ENCODE measurements around the gene ROR2. TPM values are rescaled to one million over a fixed set of nuclear protein-coding genes. Genes with fewer than 3 reads are reported as not detected.

ROR2 gene
- polyA plus RNA-seq, 4 donors, result 16.6 to 29.1 (median 19.8) TPM

DNA sequence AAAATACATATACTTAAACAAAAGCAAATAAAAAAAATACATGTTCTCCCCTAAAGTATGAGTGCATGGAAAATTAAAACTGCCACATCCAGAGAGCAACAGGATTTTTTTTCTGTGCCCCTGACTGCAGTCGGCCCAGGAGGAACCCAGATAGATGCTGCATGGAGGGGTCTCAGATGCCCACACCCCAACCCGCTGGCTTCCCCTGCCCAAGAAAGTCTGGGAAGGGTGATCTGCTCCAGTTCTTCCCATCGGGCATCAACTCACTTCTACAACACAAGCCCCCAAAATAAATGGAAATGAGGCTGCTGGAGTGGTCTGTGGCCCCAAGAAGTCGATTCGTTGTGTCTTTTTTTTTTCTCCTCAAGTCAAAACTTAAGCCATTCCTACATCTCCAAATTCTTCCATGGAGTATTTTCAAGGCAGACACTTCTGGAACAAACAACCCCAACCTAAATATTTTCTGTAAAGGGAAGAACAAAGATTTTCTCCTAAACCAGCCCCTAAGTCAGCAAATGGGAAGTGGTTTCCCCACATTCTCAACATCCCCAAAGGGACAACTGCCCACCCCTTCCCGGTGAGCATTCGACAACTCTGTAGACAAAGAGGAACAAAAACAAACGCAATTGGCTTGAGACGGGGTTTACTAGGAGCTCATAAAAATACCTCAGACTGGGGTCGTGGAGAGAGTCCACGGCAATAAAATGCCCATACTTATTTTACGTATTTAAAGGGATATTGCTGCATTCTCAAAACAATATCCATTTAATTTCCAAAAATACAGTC is 46.7 kb downstream of the ROR2 start:
- no peak for DNase-seq (ENCODE audit: low read depth in 4 of 4, low spot score in 3 of 4)

- DNase-seq (ENCODE audit: low read depth in 4 of 4, low spot score in 3 of 4), result no peak
Measured at GRCh38 chr9:91902475-91903125, 47.4 kb downstream of the ROR2 start.

DNA sequence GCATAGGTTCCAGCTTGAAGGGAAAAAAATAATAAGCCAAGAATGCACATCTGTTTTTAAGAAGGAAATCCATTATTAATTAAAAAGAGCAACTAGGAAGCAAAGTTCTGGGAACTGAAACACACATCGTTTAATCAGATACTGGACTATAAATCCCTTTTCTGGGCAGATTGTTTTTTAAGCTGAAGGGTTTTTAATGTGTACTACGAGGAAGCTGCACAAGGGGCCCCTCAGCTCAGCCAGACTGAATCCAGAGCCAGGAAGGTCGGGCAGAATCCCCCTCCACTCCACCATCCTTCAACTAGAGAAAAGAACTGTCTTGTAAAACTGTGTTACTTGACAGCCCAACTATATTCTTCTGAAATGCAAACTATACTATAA is 49.2 kb downstream of the ROR2 start:
- DNase-seq (ENCODE audit: low read depth in 4 of 4, low spot score in 3 of 4), result no peak

DNA sequence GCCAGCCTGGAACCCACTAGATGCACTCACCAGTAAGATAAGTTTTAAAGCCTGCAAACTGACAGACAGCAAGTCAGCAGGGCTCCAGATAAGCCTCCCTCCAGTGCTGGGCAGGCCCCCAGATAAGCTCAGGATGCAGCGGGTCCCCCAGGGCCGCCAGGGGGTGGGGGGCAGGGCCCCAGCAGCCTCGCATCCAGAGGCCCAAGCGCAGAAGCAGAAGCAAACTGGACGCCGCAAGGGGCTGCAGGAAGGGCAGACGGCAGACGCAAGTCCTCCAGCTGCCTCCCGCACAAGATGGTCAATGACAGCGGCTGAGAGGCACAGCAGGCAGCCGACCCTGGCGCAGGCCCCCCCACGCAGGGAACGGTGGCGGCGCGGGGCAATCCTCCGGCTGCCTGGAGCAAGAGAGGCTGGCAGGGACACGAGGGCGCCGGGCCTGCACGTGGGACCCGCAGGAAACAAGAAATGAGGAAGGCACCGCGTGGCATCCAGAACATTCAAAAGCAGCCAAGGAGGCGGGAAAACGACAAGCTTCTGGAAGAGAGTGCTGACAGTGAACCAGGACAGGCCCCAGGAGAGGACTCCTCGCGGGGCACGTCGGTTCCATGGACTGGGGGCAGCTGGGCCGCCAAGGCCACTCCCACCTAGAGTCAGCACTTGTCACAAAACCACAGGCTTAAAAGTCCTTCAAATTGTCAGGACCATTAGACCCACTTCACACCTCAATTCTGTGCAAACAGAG is 49.8 kb downstream of the ROR2 start:
- no peak for DNase-seq (ENCODE audit: low read depth in 4 of 4, low spot score in 3 of 4)

DNA sequence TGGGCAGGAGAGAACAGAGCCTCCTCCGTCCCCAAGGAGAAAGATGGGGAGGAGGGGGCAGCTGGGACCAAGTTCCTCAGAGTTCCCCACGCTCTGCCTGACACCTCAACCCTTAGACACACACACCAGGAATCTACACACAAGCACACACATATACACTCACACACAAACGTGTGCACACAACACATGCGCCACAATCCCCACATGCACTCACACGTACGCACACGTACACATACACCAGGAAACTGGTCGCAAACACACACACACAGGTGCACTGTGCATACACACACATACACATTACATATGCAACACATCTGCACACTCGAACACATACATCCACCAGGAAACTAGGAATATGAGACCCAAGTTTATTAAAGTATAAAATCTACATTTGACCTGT is 50.4 kb downstream of the ROR2 start:
- DNase-seq (ENCODE audit: low read depth in 4 of 4, low spot score in 3 of 4), result no peak

DNA sequence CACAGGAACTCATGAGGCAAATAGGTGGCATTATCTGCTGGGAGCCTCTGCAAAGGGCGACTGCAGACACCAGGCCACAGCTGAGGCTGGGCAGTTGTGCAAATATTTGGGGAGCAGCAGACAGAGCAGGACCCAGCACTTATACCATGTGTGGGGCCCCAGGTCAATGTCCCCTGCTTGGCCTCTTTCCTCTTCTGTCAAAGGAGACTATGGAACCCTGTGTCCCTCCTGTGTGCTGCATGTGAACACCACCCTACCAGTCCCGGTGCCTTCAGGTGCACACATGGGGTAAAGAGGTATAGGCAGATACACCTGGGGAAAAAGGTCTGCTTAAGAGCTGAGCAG is 50.8 kb downstream of the ROR2 start:
- no peak for DNase-seq (ENCODE audit: low read depth in 4 of 4, low spot score in 3 of 4)

DNA sequence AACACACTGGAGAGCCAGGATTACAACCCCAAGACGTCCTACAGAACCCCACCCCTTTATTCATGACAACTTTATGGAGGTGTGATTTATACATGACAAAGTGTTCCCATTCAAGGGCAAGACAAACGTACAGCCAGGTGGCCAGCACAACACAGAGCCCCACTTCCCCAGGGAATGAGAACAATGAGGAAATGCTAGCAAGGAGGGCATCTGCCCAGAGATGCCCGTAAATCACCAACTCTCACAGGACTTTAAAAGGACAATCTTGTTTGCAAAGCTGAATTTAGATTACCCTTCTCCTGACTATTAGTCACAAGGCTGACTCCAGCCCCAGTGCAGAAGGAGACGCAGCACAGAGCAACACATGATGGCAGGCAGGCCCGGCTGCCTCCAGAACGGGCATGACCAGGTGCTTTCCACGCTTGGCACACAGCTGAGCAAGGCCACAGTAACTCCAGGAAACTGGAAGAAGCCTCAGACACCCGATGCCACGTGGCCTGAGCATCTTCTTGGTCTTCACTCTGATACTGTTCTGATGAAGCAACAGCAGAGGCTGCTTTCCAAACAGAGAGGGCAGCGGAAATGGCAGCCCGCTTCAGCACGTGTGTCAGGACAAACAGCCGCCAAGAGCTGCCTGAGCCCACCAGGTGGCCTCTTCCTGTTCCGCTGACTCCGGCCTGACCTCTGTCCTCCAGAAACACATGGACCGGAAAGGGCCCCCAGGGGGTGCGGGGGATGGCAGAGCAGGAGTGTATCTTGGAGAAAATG is 51.4 kb downstream of the ROR2 start:
- no peak for DNase-seq (ENCODE audit: low read depth in 4 of 4, low spot score in 3 of 4)

DNA sequence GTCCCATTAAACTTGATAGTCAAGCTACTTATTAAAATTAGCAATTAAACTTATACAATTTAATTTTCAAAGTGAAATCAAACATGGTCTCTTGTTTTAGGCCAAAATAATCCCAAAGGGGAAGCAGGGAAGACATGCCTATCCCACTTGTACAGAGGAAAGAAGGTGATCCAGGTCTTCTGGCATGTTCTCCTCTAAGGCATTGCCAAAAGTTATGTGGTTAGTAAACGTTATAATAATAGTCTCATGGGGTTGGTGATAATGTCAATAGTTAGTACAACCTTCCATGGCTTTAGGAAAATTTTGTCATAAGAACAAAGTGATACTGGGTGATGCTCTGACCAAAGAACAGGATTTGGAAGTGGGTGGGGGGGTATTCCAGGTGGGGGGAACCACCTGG is 52.8 kb downstream of the ROR2 start:
- no peak for DNase-seq (ENCODE audit: low read depth in 4 of 4, low spot score in 3 of 4)

DNA sequence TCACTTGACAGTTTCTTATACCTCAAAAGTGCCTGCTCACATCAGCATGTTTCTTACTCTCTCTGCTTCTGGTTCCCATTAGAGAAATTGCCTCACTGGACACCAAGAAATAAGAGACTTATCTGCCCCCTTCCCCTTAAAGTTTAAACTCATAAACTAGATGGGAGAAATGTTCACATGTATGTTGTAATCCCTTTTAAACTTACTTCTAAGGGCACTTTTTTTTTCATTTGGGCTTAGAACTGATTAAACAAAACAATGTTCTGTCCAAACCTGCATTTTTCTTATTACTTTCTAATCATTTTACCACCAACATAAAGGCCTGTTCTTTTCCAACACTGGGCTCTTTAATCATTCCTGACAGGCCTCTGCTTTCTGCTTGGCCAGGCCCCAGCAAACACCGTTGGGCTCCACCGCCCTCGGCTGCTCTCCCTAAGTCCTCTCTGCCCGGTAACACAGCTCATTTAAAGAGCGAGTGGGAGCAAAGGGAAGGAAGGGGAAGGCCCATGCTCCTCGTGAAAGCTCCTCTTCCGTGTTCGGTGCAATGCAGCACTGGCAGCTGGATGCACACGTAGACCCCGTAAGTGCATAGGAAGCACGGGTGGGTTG is 53.4 kb downstream of the ROR2 start:
- DNase-seq (ENCODE audit: low read depth in 4 of 4, low spot score in 3 of 4), result peak in 3 of 4 donors; percentile 63 to 81 (median 64)

GRCh38 chr9:91896097-91896496 is 53.9 kb downstream of the ROR2 start:
- DNase-seq (ENCODE audit: low read depth in 4 of 4, low spot score in 3 of 4), result no peak

GRCh38 chr9:91894536-91894935 is 55.5 kb downstream of the ROR2 start:
- DNase-seq (ENCODE audit: low read depth in 4 of 4, low spot score in 3 of 4), result no peak

DNA sequence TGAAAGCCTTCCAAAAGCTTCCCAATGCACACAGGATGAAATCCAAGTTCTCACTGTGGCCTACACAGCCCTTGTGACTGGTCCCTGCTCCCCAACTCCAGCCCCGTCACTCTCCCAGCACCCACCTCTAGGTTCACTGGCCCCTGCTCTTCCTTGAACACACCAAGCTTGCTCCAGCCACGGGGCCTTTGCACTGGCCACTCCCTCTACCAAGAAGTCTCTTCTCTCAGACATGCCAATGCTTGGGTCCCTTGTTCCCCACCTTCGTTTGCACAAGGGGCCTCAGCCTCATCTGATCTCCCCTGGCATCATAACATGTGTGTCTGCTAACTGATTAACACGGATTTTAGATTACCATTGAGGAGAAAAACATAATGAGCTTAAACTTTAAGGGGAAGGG is 56.0 kb downstream of the ROR2 start:
- no peak for DNase-seq (ENCODE audit: low read depth in 4 of 4, low spot score in 3 of 4)

GRCh38 chr9:91891915-91892314 is 58.1 kb downstream of the ROR2 start:
- DNase-seq (ENCODE audit: low read depth in 4 of 4, low spot score in 3 of 4), result no peak

DNA sequence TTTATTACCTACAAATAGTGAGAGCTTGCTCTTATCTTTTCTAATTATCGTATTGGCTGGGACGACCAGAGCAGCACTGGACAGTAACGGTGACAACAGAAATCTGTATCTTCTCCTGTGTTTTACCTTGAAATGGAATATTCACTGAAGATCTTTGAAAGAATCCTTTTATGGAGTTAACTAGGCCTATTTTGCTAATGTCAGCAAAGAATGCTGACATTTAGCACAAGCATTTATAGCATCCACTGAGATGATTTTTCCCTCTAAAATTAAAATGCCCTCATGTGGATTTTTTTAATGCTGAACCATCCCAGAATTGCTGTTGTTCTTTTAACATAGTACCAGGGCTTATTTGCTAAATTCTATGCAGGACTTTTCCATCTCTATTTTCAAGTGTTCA is 59.4 kb downstream of the ROR2 start:
- no peak for DNase-seq (ENCODE audit: low read depth in 4 of 4, low spot score in 3 of 4)

DNA sequence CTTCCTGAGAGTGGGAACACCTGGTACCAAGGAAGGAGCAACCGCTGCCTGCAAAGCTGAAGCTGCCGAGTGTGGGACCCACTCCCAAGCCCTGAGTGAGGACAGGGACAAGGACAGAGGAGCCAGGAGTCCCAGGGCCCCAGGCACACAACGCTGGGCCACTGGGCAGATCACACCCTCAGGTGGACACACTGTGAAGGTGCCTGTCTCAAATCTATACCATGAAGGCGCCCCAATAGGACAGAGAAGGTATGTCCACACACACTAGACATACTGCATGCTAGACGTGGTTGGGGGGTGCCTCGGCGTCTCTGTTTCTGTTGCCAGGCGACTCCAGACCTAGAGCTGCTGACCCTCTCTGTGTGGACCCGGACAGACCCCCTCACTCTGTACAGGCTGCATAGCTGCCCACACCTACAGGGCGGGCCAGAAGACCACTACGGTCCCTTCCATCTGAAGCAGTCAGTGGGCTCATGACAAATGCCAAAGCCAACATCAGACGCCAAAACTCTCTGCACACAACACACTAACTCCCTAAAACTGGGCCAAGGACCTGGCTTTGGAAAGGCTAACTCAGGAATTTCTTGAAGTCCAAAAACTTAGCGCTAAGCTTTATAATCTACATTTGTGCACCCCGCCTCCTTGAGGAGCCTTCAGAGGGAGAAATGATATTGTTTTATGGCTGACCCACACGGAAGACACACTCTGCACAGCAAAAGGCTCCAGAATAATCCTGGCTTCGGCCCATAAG is 60.7 kb downstream of the ROR2 start:
- DNase-seq (ENCODE audit: low read depth in 4 of 4, low spot score in 3 of 4), result no peak

DNA sequence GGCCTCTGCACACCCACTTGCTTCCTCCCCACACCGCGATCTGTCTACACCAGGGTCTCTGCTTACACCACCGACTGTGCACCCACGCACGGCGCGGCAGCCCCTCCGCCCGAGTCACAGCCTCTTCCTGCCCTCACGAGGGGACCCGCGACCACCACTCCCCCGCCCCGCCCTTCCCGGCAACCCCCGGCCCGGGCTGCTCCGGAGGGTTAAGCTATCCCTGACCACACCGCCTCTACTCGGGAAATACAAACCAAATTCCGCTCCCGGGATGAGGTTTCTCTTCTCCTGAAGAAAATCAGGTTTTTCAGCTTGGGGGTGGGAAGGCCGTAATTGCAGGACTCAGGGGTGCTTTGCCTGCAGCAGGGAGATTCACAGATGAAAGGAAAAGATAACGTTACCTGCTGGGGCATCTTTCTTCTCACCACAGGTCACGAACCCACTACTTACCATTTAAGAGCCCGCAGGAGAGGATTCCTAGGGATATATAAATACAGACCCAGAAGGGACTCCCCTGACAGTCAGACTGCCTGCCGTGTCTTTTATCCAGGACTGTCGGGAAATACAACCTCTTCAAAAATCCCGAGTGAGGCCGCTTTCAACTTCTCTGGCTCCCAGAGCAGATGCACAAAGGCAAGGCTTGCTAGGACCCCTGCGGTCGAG is 63.5 kb downstream of the ROR2 start:
- no peak for DNase-seq (ENCODE audit: low read depth in 4 of 4, low spot score in 3 of 4)

GRCh38 chr9:91885746-91886413 is 64.1 kb downstream of the ROR2 start:
- no peak for DNase-seq (ENCODE audit: low read depth in 4 of 4, low spot score in 3 of 4)

- DNase-seq (ENCODE audit: low read depth in 4 of 4, low spot score in 3 of 4), result no peak
Measured at GRCh38 chr9:91884696-91885687, 65.0 kb downstream of the ROR2 start.
